Measurements from ENCODE around the gene CHCHD6.

CHCHD6 gene

GRCh38 chr3:126865736-126866135 lies 161.7 kb downstream of the CHCHD6 start:
- no peaks in the 10 kb centered on the region for H3K36me3 ChIP-seq (ENCODE audit: insufficient read depth, low read depth, low read length)
- H3K9ac ChIP-seq (ENCODE audit: low read depth, low read length): no peak overlapping the region
- H3K27me3 ChIP-seq (ENCODE audit: insufficient read depth, low read length): no peaks in the 10 kb centered on the region

DNA sequence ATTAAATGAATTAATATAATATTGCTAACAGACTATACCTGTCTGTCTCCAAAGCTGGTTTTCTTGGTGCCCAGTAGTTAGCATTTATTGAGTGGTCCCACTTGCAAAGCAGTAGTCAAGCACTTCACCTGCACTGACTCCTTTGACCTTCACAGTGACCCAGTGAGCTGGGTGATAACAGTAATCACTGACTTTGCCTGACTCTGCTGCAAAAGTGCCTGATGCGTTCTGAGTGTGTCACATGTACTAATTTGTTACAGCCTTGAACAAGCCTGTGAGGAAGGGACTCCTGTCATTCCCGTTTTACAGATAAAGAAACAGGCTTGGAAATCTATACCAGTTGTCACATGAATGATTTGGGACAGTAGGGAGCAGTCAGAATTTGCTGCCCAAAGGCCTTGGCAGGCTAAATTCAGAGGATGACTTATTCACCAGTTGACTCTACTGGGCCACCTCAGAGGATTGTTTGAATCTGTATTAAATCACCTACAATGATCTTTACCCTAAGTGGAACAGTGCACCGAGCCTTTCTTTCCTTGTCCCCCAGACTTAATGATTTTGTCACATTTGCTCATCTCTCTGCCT lies 162.2 kb downstream of the CHCHD6 start:
- Histone ChIP-seq H3K4me3 (ENCODE audit: low read length) (no peak overlapping the region), H3K9me3 (ENCODE audit: insufficient read depth, low read depth, low read length) (no peaks in the 10 kb centered on the region)

More at GRCh38 chr3:126865736-126866135, 161.7 kb downstream of the CHCHD6 start:
- no peaks in the 10 kb centered on the region for H3K9me3 ChIP-seq (ENCODE audit: insufficient read depth, low read depth, low read length)
- H3K4me3 ChIP-seq (ENCODE audit: low read length): no peak overlapping the region
- H3K27ac ChIP-seq (ENCODE audit: low read length): no peak overlapping the region
- no peaks in the 10 kb centered on the region for H3K4me1 ChIP-seq (ENCODE audit: insufficient read depth, low read length)

DNA sequence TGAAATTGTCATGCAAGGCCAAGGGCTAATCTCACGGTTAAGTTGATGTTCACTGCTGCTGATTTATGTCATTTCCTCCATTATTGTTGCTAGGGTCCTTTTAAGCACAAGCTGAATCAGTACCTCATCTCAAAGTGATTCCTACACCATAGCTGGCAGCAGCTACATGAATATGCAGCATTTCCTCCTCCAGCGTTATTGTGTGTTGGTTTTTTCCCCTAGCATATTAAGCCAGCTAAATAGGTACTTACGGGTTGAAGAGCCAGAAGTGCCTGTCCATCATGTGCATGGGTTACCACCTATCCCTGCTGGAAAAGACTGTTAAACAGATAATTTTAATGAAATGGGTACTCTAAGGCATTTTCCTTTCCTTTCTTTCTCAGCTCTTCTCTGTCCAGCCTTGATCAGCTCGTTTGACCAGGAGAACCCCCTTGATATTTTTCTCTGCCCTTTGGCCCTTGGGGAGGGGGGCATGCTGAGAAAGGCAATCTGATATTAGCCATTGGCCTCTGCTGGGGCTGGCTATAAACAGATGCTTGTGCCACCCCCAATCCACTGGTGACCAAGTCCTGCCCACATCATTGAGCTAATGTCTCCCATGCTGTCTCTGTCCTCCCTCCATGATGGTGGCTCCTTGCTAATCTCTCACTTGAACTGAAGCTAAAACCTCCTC lies 163.3 kb downstream of the CHCHD6 start:
- Histone ChIP-seq H3K27ac (ENCODE audit: low read length) (no peak overlapping the region), H3K9me3 (ENCODE audit: insufficient read depth, low read depth, low read length) (no peaks in the 10 kb centered on the region), H3K27me3 (ENCODE audit: insufficient read depth, low read length) (no peaks in the 10 kb centered on the region), H3K4me1 (ENCODE audit: insufficient read depth, low read length) (no peaks in the 10 kb centered on the region), H3K36me3 (ENCODE audit: insufficient read depth, low read depth, low read length) (no peaks in the 10 kb centered on the region), H3K9ac (ENCODE audit: low read depth, low read length) (no peak overlapping the region), H3K4me3 (ENCODE audit: low read length) (no peak overlapping the region)

More for the DNA sequence above, 162.2 kb downstream of the CHCHD6 start:
- Histone ChIP-seq H3K9ac (ENCODE audit: low read depth, low read length) (no peak overlapping the region), H3K36me3 (ENCODE audit: insufficient read depth, low read depth, low read length) (no peaks in the 10 kb centered on the region), H3K27ac (ENCODE audit: low read length) (no peak overlapping the region), H3K27me3 (ENCODE audit: insufficient read depth, low read length) (no peaks in the 10 kb centered on the region), H3K4me1 (ENCODE audit: insufficient read depth, low read length) (no peaks in the 10 kb centered on the region)

- no peaks in the 10 kb centered on the region for H3K36me3 ChIP-seq (ENCODE audit: insufficient read depth, low read depth, low read length)
- H3K9ac ChIP-seq (ENCODE audit: low read depth, low read length): no peak overlapping the region
- no peaks in the 10 kb centered on the region for H3K9me3 ChIP-seq (ENCODE audit: insufficient read depth, low read depth, low read length)
- no peaks in the 10 kb centered on the region for H3K4me1 ChIP-seq (ENCODE audit: insufficient read depth, low read length)
- H3K27me3 ChIP-seq (ENCODE audit: insufficient read depth, low read length): no peaks in the 10 kb centered on the region
- H3K27ac ChIP-seq (ENCODE audit: low read length): no peak overlapping the region
- no peak overlapping the region for H3K4me3 ChIP-seq (ENCODE audit: low read length)
Observed at GRCh38 chr3:126867863-126868200, 163.8 kb downstream of the CHCHD6 start.

GRCh38 chr3:126870608-126871210 lies 166.7 kb downstream of the CHCHD6 start:
- H3K36me3 ChIP-seq (ENCODE audit: insufficient read depth, low read depth, low read length): no peaks in the 10 kb centered on the region
- H3K27ac ChIP-seq (ENCODE audit: low read length): no peak overlapping the region
- H3K9me3 ChIP-seq (ENCODE audit: insufficient read depth, low read depth, low read length): no peaks in the 10 kb centered on the region
- no peak overlapping the region for H3K9ac ChIP-seq (ENCODE audit: low read depth, low read length)
- no peak overlapping the region for H3K4me3 ChIP-seq (ENCODE audit: low read length)
- no peaks in the 10 kb centered on the region for H3K4me1 ChIP-seq (ENCODE audit: insufficient read depth, low read length)
- H3K27me3 ChIP-seq (ENCODE audit: insufficient read depth, low read length): no peaks in the 10 kb centered on the region

- no peaks in the 10 kb centered on the region for H3K27me3 ChIP-seq (ENCODE audit: insufficient read depth, low read length)
- no peak overlapping the region for H3K9ac ChIP-seq (ENCODE audit: low read depth, low read length)
- H3K36me3 ChIP-seq (ENCODE audit: insufficient read depth, low read depth, low read length): no peaks in the 10 kb centered on the region
- H3K4me3 ChIP-seq (ENCODE audit: low read length): no peak overlapping the region
- H3K4me1 ChIP-seq (ENCODE audit: insufficient read depth, low read length): no peaks in the 10 kb centered on the region
- H3K9me3 ChIP-seq (ENCODE audit: insufficient read depth, low read depth, low read length): no peaks in the 10 kb centered on the region
- no peak overlapping the region for H3K27ac ChIP-seq (ENCODE audit: low read length)
Observed at GRCh38 chr3:126872701-126873342, 168.8 kb downstream of the CHCHD6 start.

DNA sequence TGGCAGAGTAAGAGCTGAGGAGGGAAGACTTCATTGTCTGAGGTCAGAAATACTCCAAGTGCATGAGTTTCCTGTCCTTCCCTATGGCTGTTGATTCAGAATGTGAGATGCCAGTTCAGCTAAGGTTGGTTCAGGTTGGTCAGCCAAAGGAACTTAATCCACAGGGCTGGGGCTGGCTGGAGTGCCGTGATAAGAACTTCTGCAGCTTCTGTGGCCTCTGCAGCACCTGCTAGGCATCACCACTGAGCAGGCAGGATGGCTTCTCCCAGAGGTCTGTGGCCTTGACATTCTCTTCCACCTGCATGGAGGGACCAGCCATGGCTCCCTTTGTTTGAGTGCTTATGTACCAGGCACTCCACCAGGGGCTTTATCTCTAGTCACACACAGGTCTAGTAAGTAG lies 169.4 kb downstream of the CHCHD6 start:
- Histone ChIP-seq H3K9me3 (ENCODE audit: insufficient read depth, low read depth, low read length) (no peaks in the 10 kb centered on the region), H3K27me3 (ENCODE audit: insufficient read depth, low read length) (no peaks in the 10 kb centered on the region), H3K27ac (ENCODE audit: low read length) (no peak overlapping the region), H3K9ac (ENCODE audit: low read depth, low read length) (no peak overlapping the region), H3K4me3 (ENCODE audit: low read length) (no peak overlapping the region), H3K36me3 (ENCODE audit: insufficient read depth, low read depth, low read length) (no peaks in the 10 kb centered on the region), H3K4me1 (ENCODE audit: insufficient read depth, low read length) (no peaks in the 10 kb centered on the region)

- Histone ChIP-seq H3K4me1 (ENCODE audit: insufficient read depth, low read length) (no peaks in the 10 kb centered on the region), H3K27me3 (ENCODE audit: insufficient read depth, low read length) (no peaks in the 10 kb centered on the region), H3K4me3 (ENCODE audit: low read length) (no peak overlapping the region), H3K36me3 (ENCODE audit: insufficient read depth, low read depth, low read length) (no peaks in the 10 kb centered on the region), H3K9ac (ENCODE audit: low read depth, low read length) (no peak overlapping the region), H3K27ac (ENCODE audit: low read length) (no peak overlapping the region), H3K9me3 (ENCODE audit: insufficient read depth, low read depth, low read length) (no peaks in the 10 kb centered on the region)
Observed at GRCh38 chr3:126878664-126879063, 174.6 kb downstream of the CHCHD6 start.

DNA sequence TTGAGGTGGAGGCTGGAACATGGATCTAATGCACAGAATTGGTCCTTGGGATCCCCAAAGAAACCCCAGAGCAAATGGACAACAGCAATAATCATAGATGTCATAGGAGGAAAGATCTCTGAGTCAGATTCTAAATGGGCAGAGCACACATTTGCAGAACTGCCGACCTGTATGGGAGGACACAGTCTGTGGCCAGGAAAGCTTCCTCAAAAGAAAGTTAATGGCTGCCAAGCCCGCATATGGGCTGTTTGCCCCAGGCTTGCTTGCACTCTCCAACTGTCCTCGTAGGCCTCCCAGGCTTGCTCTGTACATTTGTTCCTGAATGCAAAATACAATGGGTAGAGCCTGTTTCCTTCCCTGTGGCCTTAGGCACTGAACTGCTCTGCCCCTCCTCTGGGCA lies 176.9 kb downstream of the CHCHD6 start:
- no peak overlapping the region for H3K27ac ChIP-seq (ENCODE audit: low read length)
- no peaks in the 10 kb centered on the region for H3K4me1 ChIP-seq (ENCODE audit: insufficient read depth, low read length)
- H3K9ac ChIP-seq (ENCODE audit: low read depth, low read length): no peak overlapping the region

GRCh38 chr3:126881861-126882260 lies 177.8 kb downstream of the CHCHD6 start:
- no peak overlapping the region for H3K4me3 ChIP-seq (ENCODE audit: low read length)

More for the DNA sequence above, 176.9 kb downstream of the CHCHD6 start:
- H3K27me3 ChIP-seq (ENCODE audit: insufficient read depth, low read length): no peaks in the 10 kb centered on the region
- H3K36me3 ChIP-seq (ENCODE audit: insufficient read depth, low read depth, low read length): no peaks in the 10 kb centered on the region
- no peak overlapping the region for H3K4me3 ChIP-seq (ENCODE audit: low read length)
- no peaks in the 10 kb centered on the region for H3K9me3 ChIP-seq (ENCODE audit: insufficient read depth, low read depth, low read length)

DNA sequence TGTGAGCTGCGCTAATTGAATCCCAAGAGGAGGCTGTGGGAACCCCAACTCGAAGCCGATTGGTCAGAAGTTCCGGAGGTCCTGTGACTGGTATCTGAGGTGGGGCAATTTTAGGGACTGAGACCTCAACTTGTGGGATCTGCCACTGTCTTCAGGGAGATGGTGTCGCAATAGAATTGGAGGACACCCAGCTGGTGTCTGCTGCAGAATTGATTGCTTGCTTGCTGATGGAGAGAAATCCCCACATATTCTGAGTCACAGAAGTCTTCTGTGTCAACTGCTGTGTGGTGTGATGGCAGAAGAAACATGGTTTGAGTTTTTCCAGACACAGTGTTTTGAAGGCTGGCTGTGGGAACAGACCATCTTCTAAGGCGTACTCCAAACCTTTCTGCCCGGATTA lies 179.2 kb downstream of the CHCHD6 start:
- Histone ChIP-seq H3K4me3 (ENCODE audit: low read length) (no peak overlapping the region), H3K27ac (ENCODE audit: low read length) (no peak overlapping the region), H3K9ac (ENCODE audit: low read depth, low read length) (no peak overlapping the region), H3K27me3 (ENCODE audit: insufficient read depth, low read length) (no peaks in the 10 kb centered on the region), H3K4me1 (ENCODE audit: insufficient read depth, low read length) (no peaks in the 10 kb centered on the region), H3K36me3 (ENCODE audit: insufficient read depth, low read depth, low read length) (no peaks in the 10 kb centered on the region), H3K9me3 (ENCODE audit: insufficient read depth, low read depth, low read length) (no peaks in the 10 kb centered on the region)

More at GRCh38 chr3:126881861-126882260, 177.8 kb downstream of the CHCHD6 start:
- Histone ChIP-seq H3K27me3 (ENCODE audit: insufficient read depth, low read length) (no peaks in the 10 kb centered on the region), H3K27ac (ENCODE audit: low read length) (no peak overlapping the region), H3K4me1 (ENCODE audit: insufficient read depth, low read length) (no peaks in the 10 kb centered on the region), H3K9ac (ENCODE audit: low read depth, low read length) (no peak overlapping the region), H3K36me3 (ENCODE audit: insufficient read depth, low read depth, low read length) (no peaks in the 10 kb centered on the region), H3K9me3 (ENCODE audit: insufficient read depth, low read depth, low read length) (no peaks in the 10 kb centered on the region)

GRCh38 chr3:126885425-126885824 lies 181.4 kb downstream of the CHCHD6 start:
- Histone ChIP-seq H3K4me3 (ENCODE audit: low read length) (no peak overlapping the region), H3K4me1 (ENCODE audit: insufficient read depth, low read length) (no peaks in the 10 kb centered on the region), H3K27me3 (ENCODE audit: insufficient read depth, low read length) (no peaks in the 10 kb centered on the region), H3K36me3 (ENCODE audit: insufficient read depth, low read depth, low read length) (no peaks in the 10 kb centered on the region), H3K9ac (ENCODE audit: low read depth, low read length) (no peak overlapping the region), H3K9me3 (ENCODE audit: insufficient read depth, low read depth, low read length) (no peaks in the 10 kb centered on the region), H3K27ac (ENCODE audit: low read length) (no peak overlapping the region)
